RWPE1 (cell line): Measurements from ENCODE around the gene NIFK.
A peak's percentile ranks its signal among the peaks of the same experiment; 100 is the strongest.
"Not testable (repeated sequence)": the region's sequence is repeated elsewhere in the genome, so short reads cannot be mapped to it uniquely, and the experiment has no call there.

Source experiments
- CTCF ChIA-PET: fragments of 350-600 bp; sonication (Branson Sonifier 250); formaldehyde crosslinking; extraction: SDS; loops from one replicate; lab custom pipeline; 2021; lab: Yijun Ruan, JAX
- POLR2A ChIA-PET: fragments of 400-600 bp; formaldehyde crosslinking; extraction: SDS; loops from one replicate; lab custom pipeline; 2020; ENCODE audit warnings: antibody characterized with exemption; ENCODE audit not compliant: low non-redundant PET; lab: Yijun Ruan, JAX
- DNase-seq: peaks from one replicate; pipeline ENCODE4 v3.0.0; 2012; ENCODE audit warnings: low spot score
- H3K27ac ChIP-seq: fragments of 450-650 bp; 2 replicates; pipeline ENCODE4 v1.5.1; 2017
- CTCF ChIP-seq: fragments of 450-650 bp; conservative IDR thresholded peaks from 2 replicates; pipeline ENCODE4 v1.5.1; 2017; ENCODE audit warnings: low read depth, mild to moderate bottlenecking

NIFK gene

GRCh38 chr2:121707920-121708361 is 28.7 kb downstream of the NIFK start:
- ChIA-PET CTCF (no interaction called here), POLR2A (no interaction called here)
- TF ChIP-seq CTCF, result no peak
- H3K27ac ChIP-seq, result no peak overlapping the region
- no peak for DNase-seq

GRCh38 chr2:121707344-121707919 is 29.2 kb downstream of the NIFK start:
- no peak for DNase-seq
- ChIA-PET POLR2A (no interaction called here), CTCF (no interaction called here)
- no peak overlapping the region for H3K27ac ChIP-seq
- no peak for TF ChIP-seq CTCF

GRCh38 chr2:121705958-121706357 is 30.7 kb downstream of the NIFK start:
- DNase-seq, result no peak
- no peak overlapping the region for H3K27ac ChIP-seq
- POLR2A ChIA-PET, result no interaction called here
- CTCF ChIA-PET, result no interaction called here
- no peak for TF ChIP-seq CTCF

GRCh38 chr2:121705390-121705789 is 31.3 kb downstream of the NIFK start:
- ChIA-PET POLR2A (no interaction called here), CTCF (no interaction called here)
- TF ChIP-seq CTCF, result no peak

GRCh38 chr2:121701761-121702160 is 34.9 kb downstream of the NIFK start:
- CTCF ChIA-PET, POLR2A ChIA-PET, DNase-seq, H3K27ac ChIP-seq: not testable (repeated sequence)

More at GRCh38 chr2:121705390-121705789, 31.3 kb downstream of the NIFK start:
- no peak overlapping the region for H3K27ac ChIP-seq
- DNase-seq, result no peak

GRCh38 chr2:121699421-121700333 is 37.0 kb downstream of the NIFK start:
- TF ChIP-seq CTCF, result no peak
- DNase-seq, result peak; percentile 92
- ChIA-PET CTCF (interaction anchor here (0.6 to 0.7 kb wide), 5 partner anchors 112 to 549 kb away, joined by 3 read pairs; no protein-coding TSS in a partner anchor), POLR2A (interaction anchor here (1.0 to 1.1 kb wide), 3 partner anchors 49 to 168 kb away, joined by 4 to 6 read pairs (median 6); no protein-coding TSS in a partner anchor)
- H3K27ac ChIP-seq, result peak overlapping the region; percentile 85
